AG08396 (cell line): ENCODE results near the gene PLA2G6.

ENCODE experiments used
- DNase-seq: peaks from one replicate; pipeline ENCODE4 v3.0.0; 2012; ENCODE audit warnings: low spot score, mixed read lengths

The PLA2G6 gene

GRCh38 chr22:38181453-38182200, at the start of gene PLA2G6:
Gene PLA2G6, minus strand, starts transcription at chr22:38181830. Its CDS starts 12,404 bp downstream, at chr22:38169426.
- DNase-seq: peak; percentile 94

GRCh38 chr22:38230916-38231315, 49.3 kb upstream of the PLA2G6 start:
- no peak for DNase-seq

GRCh38 chr22:38230108-38230825, 48.6 kb upstream of the PLA2G6 start:
- DNase-seq: no peak

GRCh38 chr22:38228873-38229740, 47.5 kb upstream of the PLA2G6 start:
- peak; percentile 59 for DNase-seq

GRCh38 chr22:38228326-38228872, 46.8 kb upstream of the PLA2G6 start:
- DNase-seq: no peak

GRCh38 chr22:38226853-38227649, 45.4 kb upstream of the PLA2G6 start:
- no peak for DNase-seq

- DNase-seq: no peak
Observed at GRCh38 chr22:38223289-38223960, 41.8 kb upstream of the PLA2G6 start.

GRCh38 chr22:38222797-38223119, 41.1 kb upstream of the PLA2G6 start:
- DNase-seq: no peak

GRCh38 chr22:38221908-38222796, 40.5 kb upstream of the PLA2G6 start:
- no peak for DNase-seq

GRCh38 chr22:38221407-38221806, 39.8 kb upstream of the PLA2G6 start:
- DNase-seq: no peak

GRCh38 chr22:38220653-38221386, 39.2 kb upstream of the PLA2G6 start:
- DNase-seq: no peak

- DNase-seq: no peak
Observed at GRCh38 chr22:38220163-38220562, 38.5 kb upstream of the PLA2G6 start.

GRCh38 chr22:38219632-38220031, 38.0 kb upstream of the PLA2G6 start:
- DNase-seq: no peak

GRCh38 chr22:38218661-38219622, 37.3 kb upstream of the PLA2G6 start:
- DNase-seq: peak; percentile 92

GRCh38 chr22:38215156-38216038, 33.8 kb upstream of the PLA2G6 start:
- DNase-seq: no peak

- peak; percentile 67 for DNase-seq
Observed at GRCh38 chr22:38214302-38215056, 32.8 kb upstream of the PLA2G6 start.
